ENCODE measurements around the gene ATRIP.
A peak's percentile ranks its signal among the peaks of the same experiment; 100 is the strongest.

Gene ATRIP

DNA sequence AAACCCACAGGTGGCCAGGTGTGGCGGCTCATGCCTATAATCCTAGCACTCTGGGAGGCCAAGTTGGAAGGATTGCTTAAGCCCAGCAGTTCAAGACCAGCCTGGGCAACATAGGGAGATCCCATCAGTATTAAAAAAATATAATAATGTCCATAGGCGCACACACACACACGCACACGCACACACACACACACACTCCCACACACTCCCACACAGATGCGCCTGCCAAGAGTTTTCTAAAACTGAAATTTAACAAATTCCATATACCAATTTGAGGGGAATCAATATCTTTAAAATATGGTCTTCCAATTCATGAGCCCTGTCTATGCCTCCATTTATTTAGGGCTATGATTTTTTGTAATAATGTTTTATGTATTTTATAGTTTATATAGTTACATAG lies 40.4 kb downstream of the ATRIP start:
- Histone ChIP-seq H3K27ac (ENCODE audit: low read depth, low read length) (no peak overlapping the region), H3K4me3 (ENCODE audit: low read length) (no peak overlapping the region), H3K27me3 (ENCODE audit: control insufficient read depth, low read length) (no peaks in the 10 kb centered on the region), H3K9me3 (ENCODE audit: control insufficient read depth, insufficient read depth, low read length) (no peaks in the 10 kb centered on the region), H4K20me1 (ENCODE audit: control insufficient read depth, insufficient read depth, low read depth, low read length) (no peaks in the 10 kb centered on the region), H3K9me2 (replicated peaks; ENCODE audit: control insufficient read depth, low read length) (no peaks in the 10 kb centered on the region), H3K4me2 (ENCODE audit: low read length) (no peak overlapping the region), H3K4me1 (ENCODE audit: control insufficient read depth, low read length) (peaks cover 7% of the 10 kb centered on the region), H3K79me2 (ENCODE audit: control insufficient read depth, low read length) (no peaks in the 10 kb centered on the region), H3F3A (ENCODE audit: control insufficient read depth, insufficient read depth) (peaks cover 13% of the 10 kb centered on the region), H3K36me3 (ENCODE audit: control insufficient read depth, low read length) (no peaks in the 10 kb centered on the region)
- TF ChIP-seq CTCF (IDR thresholded peaks at IDR 0.05; ENCODE audit: low read depth, low read length, poor library complexity, severe bottlenecking): no peak
- TF ChIP-seq EZH2phosphoT487 (IDR thresholded peaks at IDR 0.05; ENCODE audit: borderline replicate concordance, low read length): no peak

- Histone ChIP-seq H3K9me2 (replicated peaks; ENCODE audit: control insufficient read depth, low read length) (no peaks in the 10 kb centered on the region), H3K4me1 (ENCODE audit: control insufficient read depth, low read length) (peaks cover 19% of the 10 kb centered on the region), H4K20me1 (ENCODE audit: control insufficient read depth, insufficient read depth, low read depth, low read length) (no peaks in the 10 kb centered on the region), H3F3A (ENCODE audit: control insufficient read depth, insufficient read depth) (peaks cover 12% of the 10 kb centered on the region), H3K27me3 (ENCODE audit: control insufficient read depth, low read length) (no peaks in the 10 kb centered on the region), H3K79me2 (ENCODE audit: control insufficient read depth, low read length) (no peaks in the 10 kb centered on the region), H3K9me3 (ENCODE audit: control insufficient read depth, insufficient read depth, low read length) (no peaks in the 10 kb centered on the region), H3K4me3 (ENCODE audit: low read length) (peak overlapping the region; percentile 32), H3K4me2 (ENCODE audit: low read length) (peak overlapping the region; percentile 60), H3K27ac (ENCODE audit: low read depth, low read length) (peak overlapping the region; percentile 60), H3K36me3 (ENCODE audit: control insufficient read depth, low read length) (no peaks in the 10 kb centered on the region)
- no peak for TF ChIP-seq EZH2phosphoT487 (IDR thresholded peaks at IDR 0.05; ENCODE audit: borderline replicate concordance, low read length)
- no peak for TF ChIP-seq CTCF (IDR thresholded peaks at IDR 0.05; ENCODE audit: low read depth, low read length, poor library complexity, severe bottlenecking)
Observed at GRCh38 chr3:48492461-48493202, 46.1 kb downstream of the ATRIP start.

- no peaks in the 10 kb centered on the region for H3K79me2 ChIP-seq (ENCODE audit: control insufficient read depth, low read length)
- no peaks in the 10 kb centered on the region for H3K9me2 ChIP-seq (replicated peaks; ENCODE audit: control insufficient read depth, low read length)
- no peaks in the 10 kb centered on the region for H3K9me3 ChIP-seq (ENCODE audit: control insufficient read depth, insufficient read depth, low read length)
- H3K4me1 ChIP-seq (ENCODE audit: control insufficient read depth, low read length): peaks cover 23% of the 10 kb centered on the region
- no peak for TF ChIP-seq CTCF (IDR thresholded peaks at IDR 0.05; ENCODE audit: low read depth, low read length, poor library complexity, severe bottlenecking)
- TF ChIP-seq EZH2phosphoT487 (IDR thresholded peaks at IDR 0.05; ENCODE audit: borderline replicate concordance, low read length): no peak
- no peaks in the 10 kb centered on the region for H4K20me1 ChIP-seq (ENCODE audit: control insufficient read depth, insufficient read depth, low read depth, low read length)
- H3K27me3 ChIP-seq (ENCODE audit: control insufficient read depth, low read length): no peaks in the 10 kb centered on the region
- peaks cover 14% of the 10 kb centered on the region for H3F3A ChIP-seq (ENCODE audit: control insufficient read depth, insufficient read depth)
- no peaks in the 10 kb centered on the region for H3K36me3 ChIP-seq (ENCODE audit: control insufficient read depth, low read length)
- H3K4me3 ChIP-seq (ENCODE audit: low read length): no peak overlapping the region
- H3K4me2 ChIP-seq (ENCODE audit: low read length): peak overlapping the region; percentile 60; the same call in 1 of the 2 replicates
- peak overlapping the region; percentile 60; the same call in 1 of the 2 replicates for H3K27ac ChIP-seq (ENCODE audit: low read depth, low read length)
Observed at GRCh38 chr3:48493203-48493501, 46.6 kb downstream of the ATRIP start.
